ENCODE results near the gene GCNA. TPM values are rescaled to one million over a fixed set of nuclear protein-coding genes. Genes with fewer than 3 reads are reported as not detected.

Gene GCNA
- total RNA-seq, 1 experiment from 2014 or later = 0.98 TPM

DNA sequence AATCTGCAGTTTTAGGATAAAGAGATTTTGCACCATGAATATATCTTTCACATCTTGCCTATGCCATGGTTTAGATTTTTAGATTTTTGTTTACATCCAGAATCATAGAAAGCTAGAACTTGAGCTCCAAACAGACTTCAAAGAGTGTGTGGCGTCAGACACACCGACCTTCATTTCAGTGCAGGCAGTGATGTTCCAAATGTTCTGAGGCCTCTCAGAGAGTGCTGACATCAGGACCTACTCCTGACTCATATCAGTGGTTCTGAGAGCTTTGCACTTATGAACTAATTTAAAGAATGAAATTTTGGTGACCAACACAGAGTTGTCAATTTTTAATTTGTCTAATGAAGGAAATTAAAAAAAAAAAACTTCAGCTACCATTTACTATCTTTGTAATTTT lies 21.7 kb downstream of the GCNA start:
- POLR2A ChIA-PET = no interaction called here
- no TSS peak for BruUV-seq (replicated peaks)

More for the DNA sequence above, 21.7 kb downstream of the GCNA start:
- ChIA-PET CTCF (no interaction called here), RAD21 (ENCODE audit: low non-redundant PET in 1 of 2, low total read pairs in 2 of 2, uncharacterized antibody in 2 of 2, unreplicated experiment in 2 of 2) (no interaction called here)
- ATAC-seq (no peak), DNase-seq (ENCODE audit: low read depth, low spot score) (no peak)
- no peaks in the 10 kb centered on the region for H4K20me1 ChIP-seq (ENCODE audit: insufficient read depth)
- H3K9me2 ChIP-seq (ENCODE audit: insufficient read depth) = no peaks in the 10 kb centered on the region
- H3K9me3 ChIP-seq (ENCODE audit: control insufficient read depth in 1 of 2, insufficient read depth in 1 of 2, low read depth in 1 of 2, low read length in 2 of 2) = no peaks in the 10 kb centered on the region
- H3K4me1 ChIP-seq (ENCODE audit: control insufficient read depth in 1 of 2, insufficient read depth in 2 of 2, low read length in 2 of 2) = no peaks in the 10 kb centered on the region
- no peak overlapping the region for H3K27ac ChIP-seq (ENCODE audit: low read depth, low read length)
- no peaks in the 10 kb centered on the region for H3K36me3 ChIP-seq (ENCODE audit: control insufficient read depth in 1 of 2, insufficient read depth in 2 of 2, low read length in 2 of 2)
- intact Hi-C loops (cut with micrococcal nuclease) = no loop called here
- H3K79me2 ChIP-seq (ENCODE audit: insufficient read depth, low read length) = no peaks in the 10 kb centered on the region
- TF ChIP-seq ELF1 (IDR thresholded peaks at IDR 0.05; ENCODE audit: borderline replicate concordance, low read depth) = no peak
- TF ChIP-seq, protein P1, sequence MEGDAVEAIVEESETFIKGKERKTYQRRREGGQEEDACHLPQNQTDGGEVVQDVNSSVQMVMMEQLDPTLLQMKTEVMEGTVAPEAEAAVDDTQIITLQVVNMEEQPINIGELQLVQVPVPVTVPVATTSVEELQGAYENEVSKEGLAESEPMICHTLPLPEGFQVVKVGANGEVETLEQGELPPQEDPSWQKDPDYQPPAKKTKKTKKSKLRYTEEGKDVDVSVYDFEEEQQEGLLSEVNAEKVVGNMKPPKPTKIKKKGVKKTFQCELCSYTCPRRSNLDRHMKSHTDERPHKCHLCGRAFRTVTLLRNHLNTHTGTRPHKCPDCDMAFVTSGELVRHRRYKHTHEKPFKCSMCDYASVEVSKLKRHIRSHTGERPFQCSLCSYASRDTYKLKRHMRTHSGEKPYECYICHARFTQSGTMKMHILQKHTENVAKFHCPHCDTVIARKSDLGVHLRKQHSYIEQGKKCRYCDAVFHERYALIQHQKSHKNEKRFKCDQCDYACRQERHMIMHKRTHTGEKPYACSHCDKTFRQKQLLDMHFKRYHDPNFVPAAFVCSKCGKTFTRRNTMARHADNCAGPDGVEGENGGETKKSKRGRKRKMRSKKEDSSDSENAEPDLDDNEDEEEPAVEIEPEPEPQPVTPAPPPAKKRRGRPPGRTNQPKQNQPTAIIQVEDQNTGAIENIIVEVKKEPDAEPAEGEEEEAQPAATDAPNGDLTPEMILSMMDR (IDR thresholded peaks at IDR 0.05 in 2 of 3, conservative IDR thresholded peaks at IDR 0.05 in 1 of 3; ENCODE audit: borderline replicate concordance in 1 of 3, insufficient read depth in 1 of 3, low read depth in 2 of 3, low read length in 2 of 3) = no peak
- no peak for TF ChIP-seq POLR2A (IDR thresholded peaks at IDR 0.05; ENCODE audit: borderline replicate concordance, extremely low read depth, insufficient read depth, insufficient read length)
- TF ChIP-seq, protein P2, sequence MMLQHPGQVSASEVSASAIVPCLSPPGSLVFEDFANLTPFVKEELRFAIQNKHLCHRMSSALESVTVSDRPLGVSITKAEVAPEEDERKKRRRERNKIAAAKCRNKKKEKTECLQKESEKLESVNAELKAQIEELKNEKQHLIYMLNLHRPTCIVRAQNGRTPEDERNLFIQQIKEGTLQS (IDR thresholded peaks at IDR 0.05) = no peak
- TF ChIP-seq POLR2AphosphoS5 (IDR thresholded peaks at IDR 0.05; ENCODE audit: low read depth, low read length) = no peak
- no peak for TF ChIP-seq RAD21 (IDR thresholded peaks at IDR 0.05; ENCODE audit: low read depth)
- TF ChIP-seq, protein P3, sequence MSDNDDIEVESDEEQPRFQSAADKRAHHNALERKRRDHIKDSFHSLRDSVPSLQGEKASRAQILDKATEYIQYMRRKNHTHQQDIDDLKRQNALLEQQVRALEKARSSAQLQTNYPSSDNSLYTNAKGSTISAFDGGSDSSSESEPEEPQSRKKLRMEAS (IDR thresholded peaks at IDR 0.05) = no peak
- TF ChIP-seq ZFX (IDR thresholded peaks at IDR 0.05) = no peak
- TF ChIP-seq SIN3A (IDR thresholded peaks at IDR 0.05; ENCODE audit: low read depth) = no peak
- no peak for TF ChIP-seq CBX3 (IDR thresholded peaks at IDR 0.05; ENCODE audit: low read depth)
- no peak for TF ChIP-seq FOSL1 (IDR thresholded peaks at IDR 0.05; ENCODE audit: low read depth)
- no peak overlapping the region for H3K4me3 ChIP-seq (replicated peaks in 1 of 2; ENCODE audit: low read depth in 1 of 2, low read length in 2 of 2)
- no peak overlapping the region for H3K9ac ChIP-seq (ENCODE audit: low read length)
- H2AFZ ChIP-seq (ENCODE audit: low read depth, low read length, poor library complexity, severe bottlenecking) = no peak overlapping the region
- H3K4me2 ChIP-seq (ENCODE audit: low read length) = no peak overlapping the region
- H3K27me3 ChIP-seq (ENCODE audit: insufficient read depth, low read length) = no peaks in the 10 kb centered on the region

Data from HCT116 (cell line).